Measurements from ENCODE around the gene RETREG1.

- no peak for TF ChIP-seq CTCF (IDR thresholded peaks at IDR 0.05; ENCODE audit: insufficient read depth, low read length)
- TF ChIP-seq POLR2AphosphoS5 (IDR thresholded peaks at IDR 0.05; ENCODE audit: low read depth): no peak
- no peak for TF ChIP-seq SPI1 (IDR thresholded peaks at IDR 0.05; ENCODE audit: borderline replicate concordance, low read depth)
- TF ChIP-seq GABPA (IDR thresholded peaks at IDR 0.05; ENCODE audit: low read depth): no peak
- no peak for TF ChIP-seq REST (IDR thresholded peaks at IDR 0.05; ENCODE audit: insufficient replicate concordance, low read depth)
Measured at GRCh38 chr5:16582081-16582480, 34.7 kb downstream of the RETREG1 start.

All from HL-60 (cell line).